Gastroesophageal sphincter (tissue), 3 donors: ENCODE measurements around the gene ENPP3.

Source experiments
- CTCF ChIP-seq, 4 experiments: fragments of 200-600 bp in 2 of 4; fragments of 450-650 bp in 2 of 4; sonication (generic) in 1 of 4; IDR thresholded peaks; one replicate each; pipeline ENCODE4 v1.5.1; 2017 to 2019; ENCODE audit warnings: antibody characterized with exemption in 4 of 4, mild to moderate bottlenecking in 2 of 4, moderate library complexity in 2 of 4
- POLR2AphosphoS5 ChIP-seq: sonication (generic); formaldehyde crosslinking; IDR thresholded peaks from one replicate; pipeline ENCODE4 v1.6.1; 2017; ENCODE audit warnings: antibody characterized with exemption

GRCh38 chr6:131629651-131630050 lies 7.5 kb upstream of the ENPP3 start:
- no peak for TF ChIP-seq CTCF (IDR thresholded peaks at IDR 0.05)
- no peak for TF ChIP-seq POLR2AphosphoS5
